Neural cell (in vitro differentiated cells): Measurements from ENCODE around the gene XG. TPM values are rescaled to one million over a fixed set of nuclear protein-coding genes. Genes with fewer than 3 reads are reported as not detected.

ENCODE experiments used
- H2AFZ ChIP-seq: fragments of 200-600, 300-800 bp; sonication (generic), shearing (Covaris generic); 2 replicates; pipeline ENCODE4 v1.6.0; 2014; ENCODE audit warnings: low read depth, mild to moderate bottlenecking, antibody characterized with exemption, low read length, moderate library complexity
- H3F3A ChIP-seq: fragments of 200-600 bp; shearing (Covaris generic); 2 replicates; pipeline ENCODE4 v1.6.1; 2016; ENCODE audit warnings: mild to moderate bottlenecking, moderate library complexity, mixed read lengths, antibody characterized with exemption, low read length; ENCODE audit not compliant: insufficient read depth, poor library complexity, severe bottlenecking
- H3K27ac ChIP-seq: fragments of 200-600, 300-800 bp; sonication (generic), shearing (Covaris generic); 2 replicates; pipeline ENCODE4 v1.5.1; 2014; ENCODE audit warnings: mild to moderate bottlenecking, low read length, moderate library complexity
- H3K27me3 ChIP-seq: fragments of 300-800, 200-600 bp; sonication (generic), shearing (Covaris generic); 2 replicates; pipeline ENCODE4 v1.6.0; 2014; ENCODE audit warnings: mild to moderate bottlenecking, low read depth, low read length, moderate library complexity; ENCODE audit not compliant: insufficient read depth
- H3K36me3 ChIP-seq: fragments of 300-800, 200-600 bp; sonication (generic), shearing (Covaris generic); 2 replicates; pipeline ENCODE4 v1.5.1; 2014; ENCODE audit warnings: mild to moderate bottlenecking, antibody characterized with exemption, low read length, moderate library complexity; ENCODE audit not compliant: insufficient read depth
- H3K4me2 ChIP-seq: fragments of 300-800, 200-600 bp; sonication (generic), shearing (Covaris generic); 2 replicates; pipeline ENCODE4 v1.6.0; 2014; ENCODE audit warnings: mild to moderate bottlenecking, low read length
- H3K4me3 ChIP-seq: fragments of 300-800, 200-600 bp; sonication (generic), shearing (Covaris generic); 2 replicates; pipeline ENCODE4 v1.5.1; 2014; ENCODE audit warnings: mild to moderate bottlenecking, low read length, moderate library complexity
- H3K79me2 ChIP-seq: fragments of 200-600 bp; shearing (Covaris generic); replicated peaks from 2 replicates; pipeline ENCODE4 v1.6.0; 2014; ENCODE audit warnings: mild to moderate bottlenecking, low read length, moderate library complexity; ENCODE audit not compliant: insufficient read depth
- H3K9ac ChIP-seq: fragments of 300-800, 200-600 bp; sonication (generic), shearing (Covaris generic); 2 replicates; pipeline ENCODE4 v1.6.1; 2016; ENCODE audit warnings: mild to moderate bottlenecking, low read length, mixed read lengths
- H3K9me2 ChIP-seq: fragments of 200-600 bp; shearing (Covaris generic); 2 replicates; pipeline ENCODE4 v1.6.1; 2016; ENCODE audit warnings: mild to moderate bottlenecking, low read length, mixed read lengths; ENCODE audit not compliant: insufficient read depth
- H3K9me3 ChIP-seq: fragments of 200-600, 300-800 bp; sonication (generic), shearing (Covaris generic); 2 replicates; pipeline ENCODE4 v1.6.1; 2016; ENCODE audit warnings: mild to moderate bottlenecking, mixed run types, low read length, moderate library complexity, mixed read lengths
- H4K20me1 ChIP-seq: fragments of 200-600 bp; shearing (Covaris generic); 2 replicates; pipeline ENCODE4 v1.6.1; 2016; ENCODE audit warnings: mild to moderate bottlenecking, mixed run types; ENCODE audit not compliant: insufficient read depth
- CTCF ChIP-seq: fragments of 450-650 bp; IDR thresholded peaks from 2 replicates; pipeline ENCODE4 v1.5.1; 2014; ENCODE audit warnings: antibody characterized with exemption, mild to moderate bottlenecking, moderate library complexity; ENCODE audit not compliant: poor library complexity, severe bottlenecking
- EP300 ChIP-seq: fragments of 450-650 bp; conservative IDR thresholded peaks from 2 replicates; pipeline ENCODE4 v1.6.1; 2014; ENCODE audit warnings: antibody characterized with exemption, mild to moderate bottlenecking, moderate library complexity; ENCODE audit not compliant: poor library complexity, severe bottlenecking
- EZH2 ChIP-seq: fragments of 200-600, 300-800 bp; shearing (Covaris generic), sonication (generic); IDR thresholded peaks from 2 replicates; pipeline ENCODE4 v1.6.1; 2014; ENCODE audit warnings: antibody characterized with exemption, low read length, borderline replicate concordance, mild to moderate bottlenecking; ENCODE audit not compliant: insufficient read depth, poor library complexity, severe bottlenecking
- MXI1 ChIP-seq: fragments of 450-650 bp; conservative IDR thresholded peaks from 2 replicates; pipeline ENCODE4 v1.6.1; 2014; ENCODE audit warnings: antibody characterized with exemption, mild to moderate bottlenecking; ENCODE audit not compliant: poor library complexity, severe bottlenecking
- POLR2AphosphoS5 ChIP-seq: IDR thresholded peaks from 2 replicates; pipeline ENCODE4 v1.6.1; 2012
- RAD21 ChIP-seq: fragments of 450-650 bp; conservative IDR thresholded peaks from 2 replicates; pipeline ENCODE4 v1.6.1; 2014; ENCODE audit warnings: antibody characterized with exemption, mild to moderate bottlenecking, moderate library complexity
- REST ChIP-seq: IDR thresholded peaks from 2 replicates; pipeline ENCODE4 v1.6.1; 2012; ENCODE audit warnings: borderline replicate concordance
- SMC3 ChIP-seq: fragments of 450-650 bp; conservative IDR thresholded peaks from 2 replicates; pipeline ENCODE4 v1.6.1; 2014; ENCODE audit warnings: antibody characterized with exemption, mild to moderate bottlenecking, moderate library complexity; ENCODE audit not compliant: poor library complexity
- TAF1 ChIP-seq: IDR thresholded peaks from 2 replicates; pipeline ENCODE4 v1.6.1; 2012; ENCODE audit warnings: low read depth
- polyA plus RNA-seq: library from polyadenylated mRNA; depleted of rRNA; stranded (reverse); fragments of >200 nt; gene quantifications from 2 replicates; pipeline ENCODE4 v1.2.3, GENCODE V29; 2014

XG gene
- polyA plus RNA-seq, 1 donor from 2014 or later: 0.37 TPM

GRCh38 chrX:2855761-2856160 is 103.9 kb downstream of the XG start:
- TF ChIP-seq EP300 (no peak), RAD21 (no peak)
- no peak overlapping the region for H3K27ac ChIP-seq
- no peaks in the 10 kb centered on the region for H3K9me3 ChIP-seq
- H3K4me3 ChIP-seq: no peak overlapping the region
- no peak overlapping the region for H3K9ac ChIP-seq
- no peaks in the 10 kb centered on the region for H3F3A ChIP-seq
- no peaks in the 10 kb centered on the region for H3K36me3 ChIP-seq
- H3K9me2 ChIP-seq: no peaks in the 10 kb centered on the region
- no peaks in the 10 kb centered on the region for H4K20me1 ChIP-seq
- no peak overlapping the region for H3K4me2 ChIP-seq
- no peaks in the 10 kb centered on the region for H3K79me2 ChIP-seq
- H2AFZ ChIP-seq: no peak overlapping the region
- no peaks in the 10 kb centered on the region for H3K27me3 ChIP-seq

- H4K20me1 ChIP-seq: no peaks in the 10 kb centered on the region
- H3K4me2 ChIP-seq: no peak overlapping the region
- no peaks in the 10 kb centered on the region for H3K36me3 ChIP-seq
- no peak overlapping the region for H3K27ac ChIP-seq
- H3K79me2 ChIP-seq: no peaks in the 10 kb centered on the region
- no peak overlapping the region for H3K9ac ChIP-seq
- TF ChIP-seq REST: no peak
- TF ChIP-seq TAF1: no peak
- no peak for TF ChIP-seq RAD21
- no peak for TF ChIP-seq MXI1
- no peak for TF ChIP-seq EP300
- no peak for TF ChIP-seq EZH2
- TF ChIP-seq SMC3: no peak
- no peak for TF ChIP-seq CTCF
- no peak for TF ChIP-seq POLR2AphosphoS5
- H3K4me3 ChIP-seq: no peak overlapping the region
- no peak overlapping the region for H2AFZ ChIP-seq
- H3F3A ChIP-seq: no peaks in the 10 kb centered on the region
- no peaks in the 10 kb centered on the region for H3K9me3 ChIP-seq
- no peaks in the 10 kb centered on the region for H3K9me2 ChIP-seq
- H3K27me3 ChIP-seq: no peaks in the 10 kb centered on the region
Observed at GRCh38 chrX:2857566-2857965, 105.7 kb downstream of the XG start.
